ENCODE results near the gene RAB35. TPM values are rescaled to one million over a fixed set of nuclear protein-coding genes. Genes with fewer than 3 reads are reported as not detected.

Gene RAB35
- polyA plus RNA-seq (ENCODE audit: insufficient read length), result 37.0 TPM
- long read RNA-seq, donor 1, transcript RAB35-201 (6 exons, 2,945 nt), result major isoform, 12 of 23 reads
- long read RNA-seq, donor 1, partial matches to known transcripts, result 8 of 23 reads
- long read RNA-seq, donor 1, other reads (novel, unspliced or antisense), result 0 of 23 reads
- long read RNA-seq, donor 2, transcript RAB35-201 (6 exons, 2,945 nt), result major isoform, 22 of 31 reads
- long read RNA-seq, donor 2, partial matches to known transcripts, result 8 of 31 reads
- long read RNA-seq, donor 2, other reads (novel, unspliced or antisense), result 0 of 31 reads
- long read RNA-seq, donor 3, transcript RAB35-201 (6 exons, 2,945 nt), result major isoform, 13 of 29 reads
- long read RNA-seq, donor 3, partial matches to known transcripts, result 14 of 29 reads
- long read RNA-seq, donor 3, other reads (novel, unspliced or antisense), result 0 of 29 reads
- long read RNA-seq, donor 4, partial matches to known transcripts, result 0 of 3 reads
- long read RNA-seq, donor 4, other reads (novel, unspliced or antisense), result 0 of 3 reads
- long read RNA-seq, donor 5, transcript RAB35-201 (6 exons, 2,945 nt), result major isoform, 18 of 28 reads
- long read RNA-seq, donor 5, partial matches to known transcripts, result 9 of 28 reads
- long read RNA-seq, donor 5, other reads (novel, unspliced or antisense), result 0 of 28 reads
- long read RNA-seq, donor 6, transcript RAB35-201 (6 exons, 2,945 nt), result major isoform, 16 of 29 reads
- long read RNA-seq, donor 6, partial matches to known transcripts, result 10 of 29 reads
- long read RNA-seq, donor 6, other reads (novel, unspliced or antisense), result 0 of 29 reads
- long read RNA-seq, donor 7, transcript RAB35-201 (6 exons, 2,945 nt), result major isoform, 16 of 26 reads
- long read RNA-seq, donor 7, partial matches to known transcripts, result 7 of 26 reads
- long read RNA-seq, donor 7, other reads (novel, unspliced or antisense), result 0 of 26 reads
- long read RNA-seq, donor 8, partial matches to known transcripts, result 0 of 3 reads
- long read RNA-seq, donor 8, other reads (novel, unspliced or antisense), result 0 of 3 reads

- DNase-seq, result no peak
Observed at GRCh38 chr12:120116441-120116791, at the start of gene RAB35. TSS of gene RAB35 (minus strand) at chr12:120116753. CDS start at chr12:120116650, 103 bp downstream.

- DNase-seq, result no peak
Observed at GRCh38 chr12:120164293-120164692, 47.7 kb upstream of the RAB35 start.

- no peak for DNase-seq
Observed at GRCh38 chr12:120162763-120163162, 46.2 kb upstream of the RAB35 start.

- DNase-seq, result no peak
Observed at GRCh38 chr12:120161852-120162251, 45.3 kb upstream of the RAB35 start.

- no peak for DNase-seq
Observed at GRCh38 chr12:120159509-120160237, 43.1 kb upstream of the RAB35 start.

GRCh38 chr12:120158351-120158750, 41.8 kb upstream of the RAB35 start:
- no peak for DNase-seq

- DNase-seq, result no peak
Observed at GRCh38 chr12:120157678-120158077, 41.1 kb upstream of the RAB35 start.

- no peak for DNase-seq
Observed at GRCh38 chr12:120156315-120157259, 40.0 kb upstream of the RAB35 start.

- DNase-seq, result no peak
Observed at GRCh38 chr12:120155072-120155471, 38.5 kb upstream of the RAB35 start.

GRCh38 chr12:120150919-120151525, 34.5 kb upstream of the RAB35 start:
- DNase-seq, result no peak

- no peak for DNase-seq
Observed at GRCh38 chr12:120148011-120148410, 31.5 kb upstream of the RAB35 start.

GRCh38 chr12:120145164-120145563, 28.6 kb upstream of the RAB35 start:
- DNase-seq, result no peak

- DNase-seq, result no peak
Observed at GRCh38 chr12:120144215-120144614, 27.7 kb upstream of the RAB35 start.

GRCh38 chr12:120142231-120142877, 25.8 kb upstream of the RAB35 start:
- no peak for DNase-seq

- DNase-seq, result no peak
Observed at GRCh38 chr12:120141336-120141735, 24.8 kb upstream of the RAB35 start.

- no peak for DNase-seq
Observed at GRCh38 chr12:120140603-120141002, 24.1 kb upstream of the RAB35 start.

- no peak for DNase-seq
Observed at GRCh38 chr12:120139958-120140357, 23.4 kb upstream of the RAB35 start.

- DNase-seq, result no peak
Observed at GRCh38 chr12:120138366-120138765, 21.8 kb upstream of the RAB35 start.

GRCh38 chr12:120137833-120138232, 21.3 kb upstream of the RAB35 start:
- DNase-seq, result no peak
